ENCODE measurements around the gene NAGLU.
"Not testable (repeated sequence)": the region's sequence is repeated elsewhere in the genome, so short reads cannot be mapped to it uniquely, and the experiment has no call there.

NAGLU gene

DNA sequence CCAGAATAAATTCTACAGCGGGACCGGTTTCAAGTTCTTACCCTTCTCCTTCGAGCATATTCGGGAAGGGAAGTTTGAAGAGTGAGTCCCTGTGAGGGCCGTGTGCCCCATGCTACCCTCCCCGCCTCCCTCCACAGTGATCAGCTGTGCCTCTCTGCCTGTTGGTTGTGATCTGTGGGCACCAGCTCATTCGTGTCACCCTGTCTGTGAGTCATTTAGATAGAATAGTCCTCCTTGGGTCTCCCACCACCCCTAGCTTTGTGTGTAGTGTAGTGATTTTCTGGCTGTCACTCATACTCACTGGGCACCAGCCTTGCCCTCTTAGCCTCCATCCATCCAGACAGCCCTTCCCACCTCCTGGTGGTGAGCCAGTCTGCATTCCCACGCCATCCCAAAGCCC, 15.0 kb upstream of the NAGLU start:
- DNase-seq (ENCODE audit: low read depth in 4 of 4, low spot score in 1 of 4), result no peak

DNA sequence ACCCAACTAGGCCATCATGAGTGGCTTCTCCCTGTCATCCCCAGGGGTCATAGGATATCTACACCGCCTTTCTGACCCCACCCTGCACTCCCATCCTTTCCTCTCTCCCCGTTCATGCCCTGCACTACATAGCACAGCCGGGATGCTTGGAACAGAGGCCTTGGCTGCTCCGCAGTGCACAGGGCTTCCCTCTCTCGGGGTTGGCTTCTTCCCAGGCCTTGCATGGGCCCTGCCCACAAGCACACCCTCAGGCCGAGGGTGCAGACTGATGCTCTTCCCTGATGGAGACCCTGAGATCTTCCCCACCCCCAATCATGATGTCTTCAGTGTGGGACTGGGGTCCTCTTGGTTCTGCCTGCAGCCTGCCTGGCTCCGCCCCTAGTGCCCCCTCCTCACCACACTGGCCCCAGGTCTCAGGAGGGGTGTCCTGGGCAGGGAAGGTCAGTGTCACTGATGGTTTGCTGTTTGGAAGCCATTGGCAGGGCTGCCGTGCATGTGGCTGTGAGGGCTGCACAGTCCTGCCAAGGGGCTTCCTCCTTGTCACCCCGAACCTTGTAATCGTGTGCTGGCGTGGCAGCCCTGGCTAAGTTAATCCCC, 14.3 kb upstream of the NAGLU start:
- no peak for DNase-seq (ENCODE audit: low read depth in 4 of 4, low spot score in 1 of 4)

- DNase-seq (ENCODE audit: low read depth in 4 of 4, low spot score in 1 of 4), result no peak
Observed at GRCh38 chr17:42522263-42522790, 13.7 kb upstream of the NAGLU start.

DNA sequence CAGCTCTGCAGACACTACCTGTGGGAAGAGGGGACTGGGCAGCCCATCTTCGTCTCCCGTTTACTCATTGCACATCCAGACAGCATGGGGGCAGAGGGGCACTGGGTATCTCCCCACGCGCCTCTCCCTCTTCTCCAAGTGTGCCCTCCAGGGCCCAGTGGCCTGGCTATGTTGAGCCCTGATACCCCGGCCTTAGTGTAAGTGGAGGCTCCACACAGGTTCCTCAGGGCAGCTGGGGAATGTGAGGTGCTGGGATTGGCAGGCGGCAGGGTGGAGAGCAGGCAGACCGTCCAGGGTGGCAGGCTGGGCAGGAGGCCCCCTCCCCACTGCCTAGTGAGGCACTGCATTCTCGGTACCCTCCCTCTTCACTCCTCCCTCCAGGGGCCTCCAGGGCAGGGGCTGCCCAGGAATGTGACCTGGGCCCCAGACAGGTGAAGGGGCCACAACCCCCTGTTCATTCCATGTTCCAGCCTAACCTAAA, 13.2 kb upstream of the NAGLU start:
- DNase-seq (ENCODE audit: low read depth in 4 of 4, low spot score in 1 of 4), result no peak

DNA sequence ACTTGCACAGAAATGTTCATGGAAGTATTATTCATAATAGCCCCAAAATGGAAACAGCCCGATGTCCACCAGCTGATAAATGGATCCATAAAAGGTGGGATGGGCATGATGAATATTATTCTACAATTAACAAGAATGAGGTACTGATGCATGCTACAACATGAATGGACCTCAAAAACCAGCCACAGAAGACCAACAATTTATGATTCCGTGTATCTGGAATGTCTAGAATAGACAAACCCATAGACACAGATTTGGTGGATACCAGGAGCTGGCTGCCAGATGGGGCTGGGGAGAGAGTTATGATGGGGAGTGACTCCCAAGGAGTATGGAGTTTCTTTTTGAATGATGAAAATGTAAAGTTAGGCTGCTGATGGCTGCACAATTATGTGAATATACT, 10.8 kb upstream of the NAGLU start:
- DNase-seq (ENCODE audit: low read depth in 4 of 4, low spot score in 1 of 4), result no peak

DNA sequence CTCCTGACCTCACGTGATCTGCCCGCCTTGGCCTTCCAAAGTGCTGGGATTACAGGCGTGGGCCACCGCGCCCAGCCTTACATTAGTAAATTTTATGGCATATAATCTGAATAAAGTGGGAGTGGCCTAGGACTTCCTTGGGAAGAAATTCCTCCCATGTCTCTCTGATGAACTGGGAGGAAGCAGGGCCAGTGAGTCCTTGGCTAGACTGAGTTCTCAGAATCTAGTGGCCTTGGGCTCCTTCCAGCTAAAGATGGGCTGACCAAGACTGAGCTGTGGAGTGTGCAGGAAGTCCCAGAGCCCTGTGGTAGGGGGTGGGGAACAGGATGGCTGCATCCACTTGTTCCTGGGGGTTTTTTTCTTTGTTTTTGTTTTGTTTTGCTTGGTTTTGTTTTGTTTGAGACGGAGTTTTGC, 10.0 kb upstream of the NAGLU start:
- no peak for DNase-seq (ENCODE audit: low read depth in 4 of 4, low spot score in 1 of 4)

DNA sequence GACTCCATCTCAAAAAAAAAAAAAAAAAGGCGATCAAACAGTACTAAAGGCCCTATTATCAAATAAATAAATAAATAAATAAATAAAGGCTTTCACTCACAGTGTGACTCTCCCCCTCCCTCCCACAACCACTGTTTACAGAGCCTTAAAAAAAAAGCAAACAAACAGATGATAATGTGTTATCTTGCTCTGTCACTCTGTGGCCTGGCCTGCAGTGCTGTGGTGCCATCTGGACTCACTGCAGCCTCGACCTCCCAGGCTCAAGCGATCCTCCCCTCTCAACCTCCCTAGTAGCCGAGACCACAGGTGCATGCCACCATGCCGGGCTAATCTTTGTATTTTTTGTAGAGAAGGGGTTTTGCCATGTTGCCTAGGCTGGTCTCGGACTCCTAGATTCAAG, 8.1 kb upstream of the NAGLU start:
- DNase-seq (ENCODE audit: low read depth in 4 of 4, low spot score in 1 of 4), result no peak

DNA sequence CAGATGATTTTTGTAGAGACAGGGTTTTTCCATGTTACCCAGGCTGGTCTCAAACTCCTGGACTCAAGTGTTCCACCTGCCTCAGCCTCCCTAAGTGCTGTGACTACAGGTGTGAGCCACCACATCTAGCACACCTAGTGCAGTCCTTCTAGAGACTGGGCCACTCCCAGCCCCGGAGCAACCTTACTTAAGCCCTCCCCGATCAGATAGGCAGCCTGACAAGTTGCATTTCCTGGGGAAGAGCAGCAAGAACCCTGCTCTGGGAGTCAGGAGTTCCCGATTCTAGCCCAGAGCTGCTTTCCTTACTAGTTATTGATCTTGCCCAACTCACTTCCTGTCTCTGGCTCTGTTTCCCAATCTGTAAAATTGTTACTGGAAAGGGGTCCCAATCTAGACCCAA, 7.0 kb upstream of the NAGLU start:
- no peak for DNase-seq (ENCODE audit: low read depth in 4 of 4, low spot score in 1 of 4)

DNA sequence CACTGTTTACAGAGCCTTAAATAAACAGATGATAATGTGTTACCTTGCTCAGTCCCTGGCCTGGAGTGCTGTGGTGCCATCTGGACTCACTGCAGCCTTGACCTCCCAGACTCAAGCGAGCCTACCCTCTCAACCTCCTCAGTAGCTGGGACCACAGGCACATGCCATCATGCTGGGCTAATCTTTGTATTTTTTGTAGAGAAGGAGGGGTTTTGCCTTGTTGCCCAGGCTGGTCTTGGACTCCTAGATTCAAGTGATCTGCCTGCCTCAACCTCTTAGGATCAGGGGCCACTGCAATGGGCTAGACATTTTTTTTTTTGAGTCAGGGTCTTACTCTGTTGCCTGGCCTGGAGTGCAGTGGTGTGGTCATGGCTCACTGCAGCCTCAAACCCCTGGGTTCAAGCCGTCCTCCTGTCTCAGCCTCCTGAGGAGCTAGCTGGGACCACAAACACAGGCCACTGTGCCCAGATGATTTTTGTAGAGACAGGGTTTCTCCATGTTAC, 5.0 kb upstream of the NAGLU start:
- no peak for DNase-seq (ENCODE audit: low read depth in 4 of 4, low spot score in 1 of 4)

GRCh38 chr17:42531455-42532354, 4.3 kb upstream of the NAGLU start:
- no peak for DNase-seq (ENCODE audit: low read depth in 4 of 4, low spot score in 1 of 4)

DNA sequence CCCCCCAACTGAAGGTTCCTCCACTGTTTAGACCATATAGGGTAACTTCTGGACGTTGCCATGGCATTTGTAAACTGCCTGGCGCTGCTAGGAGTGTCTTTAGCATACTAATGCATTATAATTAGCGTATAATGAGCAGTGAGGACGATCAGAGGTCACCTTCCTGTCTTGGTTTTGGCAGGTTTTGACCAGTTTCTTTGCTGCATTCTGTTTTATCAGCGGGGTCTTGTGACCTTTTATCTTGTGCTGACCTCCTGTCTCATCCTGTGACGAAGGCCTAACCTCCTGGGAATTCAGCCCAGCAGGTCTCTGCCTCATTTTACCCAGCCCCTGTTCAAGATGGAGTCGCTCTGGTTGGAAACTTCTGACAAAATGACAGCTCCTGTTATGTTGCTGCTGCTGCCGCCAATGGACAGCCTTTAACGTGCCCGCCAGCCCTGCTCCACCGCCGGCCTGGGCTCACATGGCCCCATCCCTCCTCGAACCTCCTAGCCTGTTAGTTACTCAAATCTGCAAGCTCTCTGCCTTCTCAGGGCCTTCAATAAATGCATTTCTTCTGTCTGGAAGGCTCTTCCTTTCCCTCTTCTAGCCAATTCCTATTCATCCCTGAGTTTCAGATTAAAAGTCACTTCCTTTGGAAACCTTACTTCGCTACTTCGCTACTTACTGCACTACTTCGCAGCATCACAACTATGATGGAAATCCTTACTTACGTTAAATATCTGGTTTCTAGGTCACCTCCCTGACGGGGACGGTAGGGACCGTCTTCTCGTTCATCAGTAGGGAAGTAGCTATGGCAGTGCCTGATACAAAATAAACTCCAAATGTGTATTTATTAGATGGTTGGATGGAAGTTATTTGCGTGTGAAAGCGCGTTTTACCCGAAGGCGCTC, 640 bp upstream of the NAGLU start:
- DNase-seq (ENCODE audit: low read depth in 4 of 4, low spot score in 1 of 4), result no peak

- peak; percentile 51 to 74 (median 64) for DNase-seq (ENCODE audit: low read depth in 4 of 4, low spot score in 1 of 4)
Observed at GRCh38 chr17:42536372-42537155, 523 bp downstream of the NAGLU start.

DNA sequence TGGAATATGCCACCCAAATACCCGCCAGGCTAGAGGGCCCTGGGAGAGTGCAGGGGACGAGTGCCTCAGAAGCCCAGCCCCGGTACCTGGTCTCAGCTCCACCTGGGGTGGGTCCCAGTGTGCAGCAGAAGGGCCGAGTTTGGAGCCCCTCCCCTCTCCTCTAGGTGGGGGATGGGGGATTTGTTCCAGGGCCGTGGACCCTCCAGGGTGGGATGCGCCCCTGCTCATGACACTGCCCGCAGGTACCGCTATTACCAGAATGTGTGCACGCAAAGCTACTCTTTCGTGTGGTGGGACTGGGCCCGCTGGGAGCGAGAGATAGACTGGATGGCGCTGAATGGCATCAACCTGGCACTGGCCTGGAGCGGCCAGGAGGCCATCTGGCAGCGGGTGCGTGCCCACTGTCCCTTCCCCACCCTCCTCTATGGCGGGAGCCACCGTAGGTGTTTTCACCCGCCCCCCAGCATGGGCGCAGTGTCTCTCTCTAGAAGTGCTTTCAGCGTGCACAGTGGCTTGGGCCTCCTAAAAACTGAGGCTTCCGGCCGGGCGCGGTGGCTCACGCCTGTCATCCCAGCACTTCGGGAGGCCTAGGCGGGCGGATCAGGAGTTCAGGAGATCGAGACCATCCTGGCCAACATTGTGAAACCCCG, 1.2 kb downstream of the NAGLU start:
- DNase-seq (ENCODE audit: low read depth in 4 of 4, low spot score in 1 of 4), result no peak

DNA sequence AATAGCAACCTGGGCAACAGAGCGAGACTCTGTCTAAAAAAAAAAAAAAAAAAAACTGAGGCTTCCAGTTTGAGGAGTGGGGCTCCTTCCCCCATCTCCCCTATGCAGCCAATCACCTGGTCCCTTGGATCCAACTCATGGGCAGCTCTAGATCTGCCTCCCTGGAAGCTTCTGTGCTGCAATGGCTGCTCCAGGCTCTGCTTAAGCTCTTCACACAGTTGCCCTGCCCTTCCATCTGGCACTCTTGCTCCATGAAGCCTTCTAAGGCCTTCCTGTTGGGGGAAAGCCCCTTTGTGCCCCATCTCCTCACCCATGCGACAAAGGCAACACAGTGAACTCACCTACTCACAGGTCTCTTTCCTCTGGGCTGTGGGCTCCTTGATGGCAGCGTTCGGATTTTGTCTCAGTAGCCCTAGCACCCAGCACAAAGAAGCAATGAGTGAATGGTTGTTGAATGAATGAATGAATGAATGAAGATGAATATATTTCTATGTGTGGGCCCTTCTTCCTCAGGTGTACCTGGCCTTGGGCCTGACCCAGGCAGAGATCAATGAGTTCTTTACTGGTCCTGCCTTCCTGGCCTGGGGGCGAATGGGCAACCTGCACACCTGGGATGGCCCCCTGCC, 1.9 kb downstream of the NAGLU start:
- DNase-seq (ENCODE audit: low read depth in 4 of 4, low spot score in 1 of 4), result no peak

DNA sequence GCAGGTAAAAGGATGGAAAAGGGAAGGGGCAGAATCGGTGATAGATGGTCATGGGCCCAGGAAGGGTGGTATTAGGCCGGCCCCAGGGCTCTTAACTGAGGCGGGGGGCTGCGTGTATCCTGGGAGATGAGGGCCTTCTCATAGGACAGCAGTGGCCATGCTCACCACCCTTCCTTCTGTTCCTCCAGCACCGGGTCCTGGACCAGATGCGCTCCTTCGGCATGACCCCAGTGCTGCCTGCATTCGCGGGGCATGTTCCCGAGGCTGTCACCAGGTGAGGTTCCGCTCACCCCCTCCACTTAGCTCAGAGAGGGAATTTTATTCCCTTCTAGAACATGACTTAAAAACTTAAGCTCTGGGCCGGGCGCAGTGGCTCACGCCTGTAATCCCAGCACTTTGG, 2.4 kb downstream of the NAGLU start:
- no peak for DNase-seq (ENCODE audit: low read depth in 4 of 4, low spot score in 1 of 4)

DNA sequence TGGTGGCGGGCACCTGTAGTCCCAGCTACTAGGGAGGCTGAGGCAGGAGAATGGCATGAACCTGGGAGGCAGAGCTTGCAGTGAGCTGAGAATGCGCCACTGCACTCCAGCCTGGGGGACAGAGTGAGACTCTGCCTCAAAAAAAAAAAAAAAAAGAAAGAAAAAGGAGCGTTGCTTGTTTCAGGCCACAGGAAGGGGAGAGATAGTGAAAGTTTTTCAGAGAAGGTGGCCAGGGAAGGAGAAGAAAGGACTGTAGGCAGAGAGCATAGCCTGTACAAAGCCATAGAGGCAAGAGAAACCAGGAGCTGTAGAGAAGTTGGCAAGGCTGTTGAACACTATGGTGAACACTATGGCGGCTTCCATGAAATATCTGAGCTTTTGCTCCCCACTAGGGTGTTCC, 4.5 kb downstream of the NAGLU start:
- not testable (repeated sequence) for DNase-seq (ENCODE audit: low read depth in 4 of 4, low spot score in 1 of 4)

DNA sequence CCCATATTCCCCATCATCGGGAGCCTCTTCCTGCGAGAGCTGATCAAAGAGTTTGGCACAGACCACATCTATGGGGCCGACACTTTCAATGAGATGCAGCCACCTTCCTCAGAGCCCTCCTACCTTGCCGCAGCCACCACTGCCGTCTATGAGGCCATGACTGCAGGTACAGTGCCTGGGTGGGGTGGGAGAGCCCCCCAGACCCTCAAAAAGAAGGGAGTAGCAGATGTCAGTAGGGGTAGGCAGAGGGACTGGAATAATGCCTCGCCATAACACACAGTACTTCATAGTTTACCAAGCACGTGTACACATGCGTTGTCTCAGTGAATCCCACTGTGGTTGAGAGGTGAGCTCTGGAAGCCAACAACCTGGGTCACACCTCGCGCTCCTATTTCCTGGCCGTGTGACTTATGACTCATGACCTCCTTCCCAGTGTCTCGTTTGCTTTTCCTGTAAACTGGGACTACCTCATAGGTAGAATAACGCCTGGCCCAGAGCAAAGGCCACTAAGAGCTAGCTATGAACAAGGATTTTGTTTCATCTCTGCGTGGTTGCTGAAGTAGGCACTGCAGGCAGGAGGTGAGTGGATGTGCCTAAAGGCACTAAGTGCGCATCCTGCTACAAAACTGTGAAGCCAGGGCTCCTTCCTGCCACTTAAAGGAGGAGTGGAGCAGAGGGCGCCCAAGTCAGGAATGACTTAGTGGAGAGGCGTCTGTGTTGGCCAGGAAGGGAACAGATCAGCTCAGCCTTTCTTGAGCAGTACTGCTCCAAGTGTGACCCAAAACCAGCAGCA, 5.2 kb downstream of the NAGLU start:
- no peak for DNase-seq (ENCODE audit: low read depth in 4 of 4, low spot score in 1 of 4)

DNA sequence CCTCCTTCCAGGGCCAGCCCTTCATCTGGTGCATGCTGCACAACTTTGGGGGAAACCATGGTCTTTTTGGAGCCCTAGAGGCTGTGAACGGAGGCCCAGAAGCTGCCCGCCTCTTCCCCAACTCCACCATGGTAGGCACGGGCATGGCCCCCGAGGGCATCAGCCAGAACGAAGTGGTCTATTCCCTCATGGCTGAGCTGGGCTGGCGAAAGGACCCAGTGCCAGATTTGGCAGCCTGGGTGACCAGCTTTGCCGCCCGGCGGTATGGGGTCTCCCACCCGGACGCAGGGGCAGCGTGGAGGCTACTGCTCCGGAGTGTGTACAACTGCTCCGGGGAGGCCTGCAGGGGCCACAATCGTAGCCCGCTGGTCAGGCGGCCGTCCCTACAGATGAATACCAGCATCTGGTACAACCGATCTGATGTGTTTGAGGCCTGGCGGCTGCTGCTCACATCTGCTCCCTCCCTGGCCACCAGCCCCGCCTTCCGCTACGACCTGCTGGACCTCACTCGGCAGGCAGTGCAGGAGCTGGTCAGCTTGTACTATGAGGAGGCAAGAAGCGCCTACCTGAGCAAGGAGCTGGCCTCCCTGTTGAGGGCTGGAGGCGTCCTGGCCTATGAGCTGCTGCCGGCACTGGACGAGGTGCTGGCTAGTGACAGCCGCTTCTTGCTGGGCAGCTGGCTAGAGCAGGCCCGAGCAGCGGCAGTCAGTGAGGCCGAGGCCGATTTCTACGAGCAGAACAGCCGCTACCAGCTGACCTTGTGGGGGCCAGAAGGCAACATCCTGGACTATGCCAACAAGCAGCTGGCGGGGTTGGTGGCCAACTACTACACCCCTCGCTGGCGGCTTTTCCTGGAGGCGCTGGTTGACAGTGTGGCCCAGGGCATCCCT, 7.4 kb downstream of the NAGLU start:
- DNase-seq (ENCODE audit: low read depth in 4 of 4, low spot score in 1 of 4), result no peak

Data from stimulated activated CD4-positive, alpha-beta T cell treated with anti-CD3 and anti-CD28 coated beads, Interleukin-1b, Interleukin-23, amount 100 ng/mL, for 24 hours (primary cell).